Activated CD4-positive, alpha-beta T cell treated with anti-CD3 and anti-CD28 coated beads, Interleukin-2, amount 50 U/mL, for 48 hours (primary cell): ENCODE measurements around the gene DFFA.
"Not testable (repeated sequence)": the region's sequence is repeated elsewhere in the genome, so short reads cannot be mapped to it uniquely, and the experiment has no call there.

Experiments
- DNase-seq, 2 experiments: peaks; one replicate each; pipeline ENCODE4 v3.0.0-alpha.2; 2020

DFFA gene

DNA sequence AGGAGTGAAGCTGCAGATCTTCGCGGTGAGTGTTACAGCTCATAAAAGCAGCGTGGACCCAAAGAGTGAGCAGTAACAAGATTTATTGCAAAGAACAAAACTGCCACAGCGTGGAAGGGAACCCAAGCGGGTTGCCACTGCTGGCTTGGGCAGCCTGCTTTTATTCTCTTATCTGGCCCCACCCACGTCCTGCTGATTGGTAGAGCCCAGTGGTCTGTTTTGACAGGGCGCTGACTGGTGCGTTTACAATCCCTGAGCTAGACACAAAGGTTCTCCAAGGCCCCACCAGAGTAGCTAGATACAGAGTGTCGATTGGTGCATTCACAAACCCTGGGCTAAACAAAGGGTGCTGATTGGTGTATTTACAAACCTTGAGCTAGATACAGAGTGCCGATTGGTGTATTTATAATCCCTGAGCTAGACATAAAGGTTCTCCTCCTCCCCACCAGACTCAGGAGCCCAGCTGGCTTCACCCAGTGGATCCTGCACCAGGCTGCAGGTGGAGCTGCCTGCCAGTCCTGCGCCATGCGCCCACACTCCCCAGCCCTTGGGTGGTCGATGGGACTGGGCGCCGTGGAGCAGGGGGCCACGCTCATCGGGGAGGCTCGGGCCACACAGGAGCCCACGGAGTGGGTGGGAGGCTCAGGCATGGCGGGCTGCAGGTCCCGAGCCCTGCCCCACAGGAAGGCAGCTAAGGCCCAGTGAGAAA lies 46.3 kb downstream of the DFFA start:
- not testable (repeated sequence) for DNase-seq

DNA sequence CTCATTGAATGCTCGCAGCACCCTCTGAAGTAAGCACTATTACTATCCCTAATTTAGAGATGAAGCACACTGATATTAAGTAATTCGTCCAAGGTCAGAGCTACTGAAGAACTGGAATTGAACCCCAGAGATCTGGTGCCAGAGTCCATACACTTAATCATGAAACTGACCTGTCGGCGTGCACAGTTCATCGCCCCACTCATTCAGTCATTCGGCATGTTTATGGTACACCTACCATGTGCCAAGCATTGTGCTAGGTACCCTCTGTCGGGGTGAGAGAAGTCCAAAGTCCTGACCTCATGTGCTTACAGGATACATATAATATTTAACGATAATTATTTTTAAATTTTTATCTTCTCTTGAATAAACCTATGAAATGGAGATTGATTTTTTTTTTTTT lies 47.7 kb downstream of the DFFA start:
- no peak for DNase-seq

- no peak for DNase-seq
These were observed 48.3 kb downstream of the DFFA start for GRCh38 chr1:10424034-10424433.

DNA sequence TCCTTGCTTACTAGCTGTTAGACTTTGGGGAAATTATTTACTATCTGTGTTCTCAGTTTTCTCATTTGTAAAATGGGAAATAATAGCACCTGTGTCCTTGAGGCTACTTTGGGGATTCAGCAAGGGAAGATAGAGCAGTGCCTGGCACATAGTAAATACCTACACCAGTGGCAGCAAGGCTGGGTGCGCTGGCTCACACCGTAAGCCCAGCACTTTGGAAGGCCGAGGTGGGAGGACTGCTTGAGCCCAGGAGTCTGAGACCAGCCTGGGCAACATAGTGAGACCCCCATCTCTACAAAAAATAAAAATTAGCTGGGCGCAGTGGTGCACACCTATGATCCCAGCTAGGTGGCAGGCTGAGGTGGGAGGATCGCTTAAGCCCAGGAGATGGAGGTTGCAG lies 50.7 kb downstream of the DFFA start:
- no peak for DNase-seq

- DNase-seq, result no peak
These were observed 53.0 kb downstream of the DFFA start for GRCh38 chr1:10419351-10419750.

DNA sequence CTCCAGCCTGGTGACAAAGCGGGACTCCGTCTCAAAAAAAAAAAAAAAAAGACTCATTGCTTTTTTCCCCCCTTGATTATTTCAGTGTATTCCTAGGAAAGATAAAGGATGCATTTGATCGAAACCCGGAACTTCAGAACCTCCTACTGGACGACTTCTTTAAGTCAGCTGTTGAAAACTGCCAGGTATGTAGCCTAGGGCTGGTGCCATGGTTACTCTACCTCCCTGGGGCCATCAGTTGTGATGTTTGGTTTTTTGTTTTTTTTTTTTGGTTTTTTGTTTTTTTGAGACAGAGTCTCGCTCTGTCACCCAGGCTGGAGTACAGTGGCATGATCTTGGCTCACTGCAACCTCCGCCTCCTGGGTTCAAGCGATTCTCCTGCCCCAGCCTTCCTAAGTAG lies 53.6 kb downstream of the DFFA start:
- not testable (repeated sequence) for DNase-seq

DNA sequence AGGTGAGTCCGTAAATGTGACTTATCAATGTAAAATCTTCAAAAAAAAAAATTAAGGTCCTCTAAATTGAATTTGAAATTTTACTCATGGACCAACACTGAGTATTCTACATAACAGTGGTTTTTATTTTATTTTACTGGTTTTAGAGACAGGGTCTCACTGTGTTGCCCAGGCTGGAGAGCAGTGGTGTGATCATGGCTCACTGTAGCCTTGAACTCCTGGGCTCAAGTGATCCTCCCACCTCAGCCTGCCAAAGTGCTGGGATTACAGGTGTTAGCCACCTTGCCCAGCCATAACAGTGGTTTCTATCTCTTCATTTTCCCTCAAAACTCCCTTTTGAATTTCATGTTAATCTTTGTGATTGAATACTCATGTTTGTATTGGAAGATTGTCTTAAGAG lies 56.4 kb downstream of the DFFA start:
- not testable (repeated sequence) for DNase-seq

GRCh38 chr1:10415211-10415930 lies 57.0 kb downstream of the DFFA start:
- no peak for DNase-seq

DNA sequence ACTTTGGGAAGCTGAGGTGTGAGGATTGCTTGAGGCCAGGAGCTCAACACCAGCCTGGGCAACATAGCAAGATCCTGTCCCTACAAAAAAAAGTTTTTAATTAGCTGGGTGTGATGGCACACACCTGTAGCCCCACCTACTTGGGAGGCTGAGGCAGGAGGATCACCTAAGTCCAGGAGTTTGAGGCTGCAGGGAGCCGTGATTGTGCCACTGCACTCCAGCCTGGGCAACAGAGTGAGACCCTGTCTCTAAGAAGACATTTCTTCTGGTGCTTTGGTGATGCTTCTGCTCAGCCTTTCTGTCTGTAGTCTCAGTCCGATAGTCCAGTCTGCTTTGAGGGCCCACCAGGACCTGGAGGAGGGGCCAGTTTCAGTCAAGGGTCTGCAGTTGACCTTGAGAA lies 65.1 kb downstream of the DFFA start:
- no peak for DNase-seq
